ENCODE data around the gene FST. TPM values are rescaled to one million over a fixed set of nuclear protein-coding genes. Genes with fewer than 3 reads are reported as not detected.

The FST gene
- total and polyA plus RNA-seq, 2 of the 13 experiments (the other 11 are each of a cell fraction or from before 2014, with no cell fraction given): 38.6 to 136 TPM

DNA sequence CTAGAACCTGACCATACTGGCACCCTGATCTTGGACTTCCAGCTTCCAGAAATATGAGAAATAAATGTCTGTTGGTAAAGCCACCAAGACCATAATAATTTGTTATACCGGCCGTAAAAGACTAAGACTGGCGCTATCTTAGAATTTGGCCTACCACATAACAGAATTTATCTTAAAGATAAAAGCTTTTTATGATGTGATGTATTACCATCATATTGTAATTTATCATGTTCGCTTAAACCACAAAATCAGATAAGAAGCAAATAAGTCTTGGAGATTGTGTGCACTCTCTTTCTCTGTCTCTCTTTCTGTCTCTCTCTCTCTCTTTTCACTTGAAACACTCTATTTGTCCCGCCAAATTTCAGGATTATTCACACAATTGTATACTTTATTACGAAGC, 35.6 kb downstream of the FST start:
- no peak overlapping the region for H3K4me3 ChIP-seq (replicated peaks in 1 of 3; ENCODE audit: insufficient read depth in 1 of 3, low read depth in 2 of 3, low read length in 3 of 3)
- no peaks in the 10 kb centered on the region for H4K20me1 ChIP-seq (ENCODE audit: insufficient read depth, low read length)
- H3K79me2 ChIP-seq (ENCODE audit: insufficient read depth, low read length): no peaks in the 10 kb centered on the region
- no peak for FAIRE-seq
- BruUV-seq (replicated peaks): no TSS peak
- ChIA-PET POLR2A (no interaction called here), CTCF (ENCODE audit: low intra/inter-chr PET ratio, low total read pairs) (no interaction called here)
- H3K27me3 ChIP-seq (ENCODE audit: control insufficient read depth in 1 of 2, insufficient read depth in 2 of 2, low read length in 2 of 2): no peaks in the 10 kb centered on the region
- no peak overlapping the region for H3K27ac ChIP-seq (ENCODE audit: extremely low read length, insufficient read depth, low read length)
- H3K9ac ChIP-seq (ENCODE audit: insufficient read depth, low read depth, low read length): no peak overlapping the region
- DNase-seq (ENCODE audit: low spot score): no peak
- H2AFZ ChIP-seq (ENCODE audit: low read length): no peak overlapping the region
- WGBS (ENCODE audit: low lambda C conversion rate): 52% methylated on average over 6 of the region's 6 CpGs
- H3K4me2 ChIP-seq (ENCODE audit: low read depth, low read length): no peak overlapping the region
- no peak for ATAC-seq
- no peaks in the 10 kb centered on the region for H3K9me3 ChIP-seq (ENCODE audit: low read length)
- H3K36me3 ChIP-seq (replicated peaks in 1 of 2; ENCODE audit: control insufficient read depth in 1 of 2, insufficient read depth in 2 of 2, low read length in 2 of 2): no peaks in the 10 kb centered on the region
- H3K4me1 ChIP-seq (ENCODE audit: insufficient read depth, low read length): peaks cover 9% of the 10 kb centered on the region
- intact Hi-C loops (cut with micrococcal nuclease; ENCODE audit: unreplicated experiment): no loop called here
- in situ Hi-C loops (cut with HindIII; ENCODE audit: extremely low pct_ligation_motif_present, low pct_unique_long_range_greater_than_20kb): no loop called here
- TF ChIP-seq MAX (IDR thresholded peaks at IDR 0.05): no peak
- TF ChIP-seq THAP7 (CRISPR knock-in tag; IDR thresholded peaks at IDR 0.05): no peak
- TF ChIP-seq ZBTB7B (CRISPR knock-in tag; IDR thresholded peaks at IDR 0.05): no peak
- TF ChIP-seq ZFP82 (CRISPR knock-in tag; IDR thresholded peaks at IDR 0.05; ENCODE audit: borderline replicate concordance): no peak
- TF ChIP-seq, protein P1, sequence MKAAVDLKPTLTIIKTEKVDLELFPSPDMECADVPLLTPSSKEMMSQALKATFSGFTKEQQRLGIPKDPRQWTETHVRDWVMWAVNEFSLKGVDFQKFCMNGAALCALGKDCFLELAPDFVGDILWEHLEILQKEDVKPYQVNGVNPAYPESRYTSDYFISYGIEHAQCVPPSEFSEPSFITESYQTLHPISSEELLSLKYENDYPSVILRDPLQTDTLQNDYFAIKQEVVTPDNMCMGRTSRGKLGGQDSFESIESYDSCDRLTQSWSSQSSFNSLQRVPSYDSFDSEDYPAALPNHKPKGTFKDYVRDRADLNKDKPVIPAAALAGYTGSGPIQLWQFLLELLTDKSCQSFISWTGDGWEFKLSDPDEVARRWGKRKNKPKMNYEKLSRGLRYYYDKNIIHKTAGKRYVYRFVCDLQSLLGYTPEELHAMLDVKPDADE (CRISPR knock-in tag; IDR thresholded peaks at IDR 0.05): no peak
- no peak for TF ChIP-seq KAT2B (IDR thresholded peaks at IDR 0.05; ENCODE audit: borderline replicate concordance, low read depth, low read length)
- TF ChIP-seq RFX3 (CRISPR knock-in tag; IDR thresholded peaks at IDR 0.05): no peak
- no peak for TF ChIP-seq ZNF883 (CRISPR knock-in tag; IDR thresholded peaks at IDR 0.05; ENCODE audit: not compliant biosample characterization)
- TF ChIP-seq ZNF598 (CRISPR knock-in tag; IDR thresholded peaks at IDR 0.05; ENCODE audit: borderline replicate concordance): no peak
- TF ChIP-seq HCFC1 (IDR thresholded peaks at IDR 0.05; ENCODE audit: low read depth, low read length): no peak
- TF ChIP-seq NFKB2 (CRISPR knock-in tag; IDR thresholded peaks at IDR 0.05; ENCODE audit: borderline replicate concordance): no peak

Measured in HepG2 (cell line).